GM19397 (cell line): ENCODE data around the gene ADAM22.

Experiments
- ATAC-seq: cut with Tn5 transposase; IDR thresholded peaks from one replicate; pipeline ENCODE4 v1.9.1; 2021; ENCODE audit warnings: mild to moderate bottlenecking, moderate library complexity; ENCODE audit not compliant: unreplicated experiment

The ADAM22 gene

GRCh38 chr7:87948371-87948770 is 14.3 kb downstream of the ADAM22 start:
- ATAC-seq = no peak

- no peak for ATAC-seq
Measured at GRCh38 chr7:87959336-87959735, 25.3 kb downstream of the ADAM22 start.

- no peak for ATAC-seq
Measured at GRCh38 chr7:87960239-87960638, 26.2 kb downstream of the ADAM22 start.

DNA sequence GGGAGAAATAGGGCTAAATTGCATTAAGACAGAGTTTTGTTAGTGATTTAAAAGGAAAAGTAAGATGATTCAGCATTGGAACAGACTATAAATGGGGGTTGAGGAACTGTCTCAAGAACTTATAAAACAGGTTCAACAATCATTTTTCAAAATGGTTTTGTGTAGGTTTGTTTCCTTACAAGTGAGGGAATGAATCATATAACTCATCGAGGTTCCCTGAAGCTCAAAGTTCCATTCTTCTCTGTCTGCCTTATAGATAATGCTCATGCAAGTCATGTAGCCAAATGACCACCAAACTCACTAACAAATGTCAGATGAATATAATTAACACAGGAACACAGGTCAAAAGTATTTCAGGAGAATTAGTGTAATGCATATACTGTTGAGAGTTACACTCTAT is 27.7 kb downstream of the ADAM22 start:
- ATAC-seq = no peak

DNA sequence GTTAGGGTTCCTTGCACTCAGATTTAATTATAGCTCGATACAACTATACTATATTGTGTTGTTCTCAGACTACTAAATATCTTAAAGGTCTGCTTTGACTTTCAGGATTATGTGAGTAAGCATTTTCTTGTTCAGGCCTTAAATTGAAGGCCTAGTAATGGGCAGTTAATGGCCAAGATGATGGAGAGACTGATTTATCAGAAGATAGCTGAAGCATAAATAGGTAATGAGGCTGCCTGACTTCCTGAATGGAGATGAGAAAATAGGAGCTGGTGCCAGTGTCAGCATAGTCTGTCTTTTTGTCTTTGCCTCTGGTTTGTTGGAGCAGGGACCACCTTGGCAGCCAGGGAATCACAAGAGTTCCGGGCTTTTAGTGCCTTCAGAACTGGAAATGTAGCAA is 32.2 kb downstream of the ADAM22 start:
- no peak for ATAC-seq

DNA sequence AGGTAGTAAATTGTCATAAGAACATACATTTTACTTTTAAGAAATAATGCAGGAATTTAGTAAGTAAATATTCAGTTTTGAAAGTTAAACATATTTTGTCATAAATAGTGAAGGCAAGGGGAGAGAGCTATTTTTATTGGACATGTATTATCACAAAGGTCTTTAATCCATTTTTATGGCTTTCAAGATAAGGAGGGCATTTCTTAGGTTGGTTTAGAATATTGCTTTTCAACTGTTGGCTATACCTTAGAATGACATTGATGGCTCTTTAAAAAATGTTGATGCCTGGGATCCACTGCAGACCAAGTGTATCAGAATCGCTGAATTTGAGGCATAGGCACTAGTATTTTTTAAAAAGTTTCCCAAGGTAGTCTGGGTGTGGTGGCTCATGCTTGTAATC is 34.0 kb downstream of the ADAM22 start:
- ATAC-seq = no peak

DNA sequence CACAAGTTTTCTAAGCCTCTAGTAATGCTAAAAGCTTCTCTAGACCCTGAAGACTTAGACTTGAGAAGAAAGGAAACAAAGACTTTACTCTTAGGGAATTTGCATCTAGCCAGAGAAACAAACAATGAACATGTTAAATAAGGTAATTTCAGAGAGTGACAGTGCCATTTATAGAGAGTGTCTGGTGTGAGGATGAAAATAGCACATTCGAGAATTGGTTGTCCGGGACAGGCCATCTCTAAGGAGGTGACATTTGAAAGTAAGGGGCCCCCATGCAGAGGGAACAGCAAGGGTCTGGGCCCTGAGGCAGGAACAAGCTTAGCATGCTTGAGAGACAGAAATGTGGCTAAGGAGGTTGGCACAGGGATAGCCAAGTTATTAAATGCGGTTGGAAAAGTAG is 48.1 kb downstream of the ADAM22 start:
- ATAC-seq = no peak

DNA sequence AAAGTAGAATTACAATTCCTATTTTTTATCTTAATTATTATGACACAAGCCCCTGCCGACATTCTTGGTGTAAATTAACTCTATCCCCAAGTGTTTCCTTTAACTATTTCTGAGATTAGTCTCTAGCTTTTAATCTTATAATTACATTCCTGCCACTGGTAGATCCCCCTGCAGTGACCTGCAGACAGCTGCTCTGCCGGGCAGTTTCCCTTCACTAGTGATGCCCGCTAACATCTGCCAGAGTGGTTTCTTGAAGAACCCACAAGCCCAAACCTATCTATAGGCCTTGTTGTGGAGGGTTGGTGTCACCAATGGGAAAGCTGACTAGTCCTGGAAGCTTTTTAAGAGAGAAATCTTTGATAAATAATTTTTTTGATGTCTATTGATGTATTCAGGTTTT is 50.0 kb downstream of the ADAM22 start:
- no peak for ATAC-seq

DNA sequence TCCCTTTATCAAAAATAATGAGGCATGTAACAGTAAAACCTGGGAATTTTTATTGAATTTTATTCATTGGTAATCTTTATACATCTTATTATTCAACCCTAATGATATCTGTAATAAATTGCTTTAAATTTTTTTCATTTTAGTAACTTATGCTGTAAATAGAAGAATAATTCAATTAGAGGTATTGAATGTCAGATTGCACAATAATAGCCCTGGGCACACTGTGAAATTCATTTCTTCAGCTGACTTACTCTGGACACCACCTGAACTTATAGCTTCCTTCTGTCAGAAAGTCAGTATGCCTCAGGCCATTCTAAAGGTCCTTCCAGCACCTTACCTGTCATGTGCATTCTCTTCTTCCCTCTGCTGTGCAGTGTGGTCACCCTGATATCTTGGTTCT is 59.2 kb downstream of the ADAM22 start:
- no peak for ATAC-seq

DNA sequence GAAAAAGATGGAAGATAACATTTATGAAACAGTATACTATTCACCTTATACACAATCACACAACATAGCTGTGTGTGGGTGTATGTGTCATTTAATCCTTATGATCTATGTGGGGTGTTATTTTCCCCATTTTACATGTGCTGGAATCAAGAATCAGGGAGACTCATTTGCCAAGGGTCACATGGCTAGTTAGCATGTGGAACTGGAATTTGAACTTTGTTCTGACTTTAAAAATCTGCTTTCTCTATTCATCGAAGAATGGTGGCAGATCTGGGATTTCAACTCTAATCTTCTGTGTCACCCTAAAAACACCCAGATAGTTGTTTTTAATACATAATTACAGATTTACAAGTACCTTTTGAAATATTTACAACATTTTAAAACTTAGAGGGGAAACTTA is 65.2 kb downstream of the ADAM22 start:
- no peak for ATAC-seq

GRCh38 chr7:88001744-88002530 is 67.9 kb downstream of the ADAM22 start:
- ATAC-seq = no peak

- ATAC-seq = no peak
Measured at GRCh38 chr7:88002617-88003016, 68.6 kb downstream of the ADAM22 start.

DNA sequence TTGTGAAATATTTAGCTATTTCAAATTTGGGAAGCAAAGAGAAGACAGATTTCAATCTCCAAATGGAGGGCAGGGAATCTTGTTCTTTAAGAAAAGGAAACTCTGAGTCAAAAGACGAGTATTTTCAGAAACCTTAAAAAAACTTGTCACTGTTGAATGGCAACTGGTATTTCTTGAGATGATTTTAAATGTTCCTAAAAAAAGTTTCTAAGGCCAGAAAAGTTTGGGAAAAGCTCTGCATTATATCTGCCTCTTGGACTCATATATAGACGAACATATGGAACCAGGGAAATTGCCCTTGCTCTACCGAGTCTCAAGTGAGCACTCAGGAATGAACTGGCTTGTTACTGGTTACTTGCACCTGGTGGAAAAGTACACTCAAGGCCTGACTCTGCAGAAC is 69.5 kb downstream of the ADAM22 start:
- no peak for ATAC-seq

DNA sequence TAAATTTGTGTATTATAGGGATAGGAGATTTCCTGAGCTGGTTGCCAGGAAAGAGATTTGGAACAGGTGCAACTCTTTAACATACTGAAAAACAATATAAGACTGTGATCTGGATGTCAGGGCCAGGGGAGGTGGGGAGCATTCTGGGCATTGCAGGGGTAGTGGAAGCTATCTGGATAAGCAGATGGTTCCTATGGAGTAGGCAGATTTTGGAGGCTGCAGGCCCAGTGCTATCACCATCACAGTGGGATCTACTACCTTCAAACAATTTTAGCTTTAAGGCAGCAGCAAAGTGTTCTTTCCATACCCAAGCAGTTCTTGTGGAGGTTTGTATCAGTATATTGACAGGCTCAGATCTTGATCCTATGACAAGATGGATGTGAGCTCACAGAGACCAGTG is 71.1 kb downstream of the ADAM22 start:
- ATAC-seq = no peak

DNA sequence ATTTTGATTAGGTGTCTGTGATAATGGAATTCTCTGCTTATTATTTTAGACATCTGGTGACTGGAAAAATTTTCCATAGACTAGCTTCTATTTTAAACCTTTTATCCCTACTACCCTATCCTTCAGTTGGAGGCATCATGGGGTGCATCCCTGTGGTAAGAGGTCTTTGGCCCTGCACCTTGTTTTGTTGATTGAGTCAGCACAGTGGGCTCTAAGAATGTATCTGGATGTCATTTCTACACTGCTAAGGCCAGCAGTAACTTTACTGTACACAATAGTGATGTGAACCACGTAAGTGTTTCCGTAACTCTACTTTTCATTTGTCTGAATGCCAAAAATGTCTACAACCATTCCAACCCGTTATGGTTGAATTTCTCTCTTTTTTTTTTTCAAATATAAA is 75.6 kb downstream of the ADAM22 start:
- ATAC-seq = no peak

DNA sequence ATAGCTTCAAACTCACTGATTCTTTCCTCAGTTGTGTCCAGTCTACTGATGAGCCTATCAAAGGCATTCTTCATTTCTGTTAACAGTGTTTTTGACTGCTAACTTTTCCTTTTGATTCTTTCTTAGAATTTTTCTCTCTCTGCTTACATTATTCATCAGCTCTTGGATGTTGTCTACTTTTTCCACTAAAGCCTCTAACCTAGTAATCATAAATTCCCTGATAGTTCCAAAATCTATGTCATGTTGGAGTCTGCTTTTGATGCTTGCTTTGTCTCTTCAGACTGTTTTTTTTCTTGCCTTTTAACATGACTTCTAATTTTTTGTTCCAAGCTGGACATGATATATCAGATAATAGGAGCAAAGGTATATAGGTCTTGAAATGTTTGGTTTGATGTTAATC is 78.0 kb downstream of the ADAM22 start:
- no peak for ATAC-seq

DNA sequence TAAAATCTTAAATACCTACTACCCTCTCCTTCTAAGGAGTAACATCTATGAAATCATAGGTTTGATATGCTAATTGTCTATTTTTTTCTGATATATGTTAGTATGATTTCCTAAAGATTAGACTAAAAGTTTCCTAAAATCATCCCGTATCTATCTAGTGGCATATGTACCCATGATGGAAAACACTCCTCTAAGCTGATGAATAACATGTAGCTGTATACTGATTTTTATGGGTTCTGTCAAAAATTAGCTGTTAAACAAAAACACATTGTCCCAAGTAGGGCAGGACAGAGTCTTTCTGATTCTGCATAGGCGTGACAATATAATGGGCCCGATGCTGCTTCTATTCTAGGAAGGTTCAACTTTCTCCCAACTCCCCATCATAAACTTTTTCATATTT is 79.9 kb downstream of the ADAM22 start:
- ATAC-seq = no peak

- no peak for ATAC-seq
Measured at GRCh38 chr7:88014581-88014980, 80.5 kb downstream of the ADAM22 start.

- no peak for ATAC-seq
Measured at GRCh38 chr7:88015309-88015708, 81.3 kb downstream of the ADAM22 start.

GRCh38 chr7:88018501-88018900 is 84.5 kb downstream of the ADAM22 start:
- no peak for ATAC-seq

DNA sequence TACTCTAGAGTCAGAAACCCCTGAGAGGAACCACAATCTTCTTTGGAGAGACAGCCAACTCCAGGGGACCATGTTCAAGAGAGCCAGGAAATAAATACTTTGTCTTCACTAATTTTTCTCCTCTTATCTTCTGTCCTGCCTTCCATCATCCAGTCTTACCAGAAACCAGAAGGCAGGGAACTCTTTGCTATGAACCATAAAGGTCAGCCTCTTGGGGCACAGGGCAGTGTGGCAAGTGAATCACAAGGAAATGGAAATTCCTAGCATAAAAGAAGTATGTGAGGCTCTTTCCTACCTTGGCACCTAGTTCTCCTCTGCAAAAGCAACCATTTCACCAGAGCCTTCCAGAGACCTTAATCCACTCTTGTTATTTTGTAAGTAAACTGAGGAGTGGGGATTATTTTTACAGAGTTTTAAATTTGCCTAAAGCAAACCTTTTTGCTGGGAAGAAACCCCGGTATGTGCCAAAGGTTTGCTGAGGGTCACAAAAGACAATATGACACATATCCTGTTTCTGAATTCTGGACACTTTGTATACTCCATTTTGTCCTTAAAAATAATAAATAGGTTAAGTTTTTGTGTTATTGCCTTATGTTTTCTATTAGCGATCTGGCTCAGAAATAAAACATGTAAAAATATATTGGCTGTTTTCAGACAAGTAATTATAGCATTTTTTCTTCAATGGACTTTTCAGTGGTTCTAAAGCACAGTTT is 87.1 kb downstream of the ADAM22 start:
- ATAC-seq = no peak

- ATAC-seq = no peak
Measured at GRCh38 chr7:88027724-88028123, 93.7 kb downstream of the ADAM22 start.
